Measurements from ENCODE around the gene HMX1. TPM values are rescaled to one million over a fixed set of nuclear protein-coding genes. Genes with fewer than 3 reads are reported as not detected.

The HMX1 gene
- total and polyA plus RNA-seq, 10 of the 15 experiments (the other 5 are each of a cell fraction or from before 2014, with no cell fraction given), result not detected

DNA sequence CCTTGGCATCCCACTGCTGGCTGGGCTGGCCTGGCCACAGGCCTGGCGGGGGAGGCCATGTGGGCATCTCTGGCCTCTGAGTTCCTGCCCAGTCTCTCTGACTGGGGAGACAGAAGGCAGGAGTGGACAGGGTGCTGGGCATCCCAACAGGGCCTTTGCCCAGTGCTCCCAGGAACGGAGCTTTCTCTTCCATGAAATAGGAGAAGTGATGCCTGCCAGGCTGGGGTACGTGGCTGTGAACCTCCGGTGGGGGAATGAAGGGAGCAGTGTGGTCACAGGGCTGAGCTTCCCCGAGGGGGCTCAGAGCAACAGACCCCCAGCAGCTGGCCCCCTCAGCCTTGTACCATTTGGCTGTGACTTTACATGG, 40.4 kb upstream of the HMX1 start (continued):
- TF ChIP-seq KLF5 (IDR thresholded peaks at IDR 0.05; ENCODE audit: partially characterized antibody) (no peak), HDGF (IDR thresholded peaks at IDR 0.05) (no peak), NFXL1 (IDR thresholded peaks at IDR 0.05; ENCODE audit: borderline replicate concordance) (no peak)

GRCh38 chr4:8911316-8912088, 39.9 kb upstream of the HMX1 start:
- DNase-seq (ENCODE audit: low read depth, low spot score) (no peak), FAIRE-seq (no peak), ATAC-seq (no peak)
- H2AFZ ChIP-seq (ENCODE audit: control insufficient read depth, low read depth, low read length), result no peak overlapping the region
- H4K20me1 ChIP-seq (ENCODE audit: control insufficient read depth, insufficient read depth), result no peaks in the 10 kb centered on the region
- H3K9me3 ChIP-seq (replicated peaks; ENCODE audit: control insufficient read depth, insufficient read depth, low read length), result no peaks in the 10 kb centered on the region; the same call in 2 of the 3 replicates
- H3K4me1 ChIP-seq (ENCODE audit: control insufficient read depth, insufficient read depth, low read length), result no peaks in the 10 kb centered on the region
- no peak overlapping the region for H3K4me3 ChIP-seq
- ChIA-PET RAD21 (ENCODE audit: unreplicated experiment) (no interaction called here), SMC1A (ENCODE audit: uncharacterized antibody, unreplicated experiment) (no interaction called here), POLR2A (no interaction called here), CTCF (interaction anchor here (0.6 kb wide), 1 partner anchor 76 kb away, joined by 4 read pairs; no protein-coding TSS in a partner anchor)
- H3K4me2 ChIP-seq (ENCODE audit: control insufficient read depth, insufficient read depth), result no peak overlapping the region
- H3K79me2 ChIP-seq (ENCODE audit: control insufficient read depth, insufficient read depth, low read length), result no peaks in the 10 kb centered on the region
- WGBS (ENCODE audit: insufficient coverage, insufficient replicate concordance, low lambda C conversion rate, missing lambda C conversion rate), result 60% methylated on average over 30 of the region's 31 CpGs
- no peak overlapping the region for H3K27ac ChIP-seq (ENCODE audit: control insufficient read depth, insufficient read depth)
- no TSS peak for BruUV-seq (replicated peaks)
- no peaks in the 10 kb centered on the region for H3K27me3 ChIP-seq (replicated peaks in 1 of 2; ENCODE audit: control insufficient read depth in 2 of 2, insufficient read depth in 2 of 2, low read length in 1 of 2)
- H3K36me3 ChIP-seq (ENCODE audit: control insufficient read depth in 2 of 2, insufficient read depth in 2 of 2, low read length in 1 of 2), result no peaks in the 10 kb centered on the region
- in situ Hi-C loops (cut with MboI) (no loop called here), intact Hi-C loops (cut with micrococcal nuclease; ENCODE audit: unreplicated experiment) (no loop called here)
- H3K9ac ChIP-seq (ENCODE audit: control insufficient read depth, insufficient read depth, low read length), result no peak overlapping the region
- TF ChIP-seq TCF12 (IDR thresholded peaks at IDR 0.05; ENCODE audit: low read depth, low read length), result no peak
- no peak for TF ChIP-seq SIX5 (IDR thresholded peaks at IDR 0.05; ENCODE audit: low read depth, low read length, severe bottlenecking)
- no peak for TF ChIP-seq TCF7 (IDR thresholded peaks at IDR 0.05; ENCODE audit: borderline replicate concordance)
- TF ChIP-seq ZBTB40 (IDR thresholded peaks at IDR 0.05; ENCODE audit: borderline replicate concordance), result no peak
- no peak for TF ChIP-seq NRF1 (conservative IDR thresholded peaks at IDR 0.05; ENCODE audit: low read depth, low read length)
- no peak for TF ChIP-seq SMAD1 (IDR thresholded peaks at IDR 0.05; ENCODE audit: low read depth, partially characterized antibody)
- TF ChIP-seq TCF3 (IDR thresholded peaks at IDR 0.05; ENCODE audit: borderline replicate concordance, insufficient read depth, low read depth, low read length), result no peak
- TF ChIP-seq, protein P1, sequence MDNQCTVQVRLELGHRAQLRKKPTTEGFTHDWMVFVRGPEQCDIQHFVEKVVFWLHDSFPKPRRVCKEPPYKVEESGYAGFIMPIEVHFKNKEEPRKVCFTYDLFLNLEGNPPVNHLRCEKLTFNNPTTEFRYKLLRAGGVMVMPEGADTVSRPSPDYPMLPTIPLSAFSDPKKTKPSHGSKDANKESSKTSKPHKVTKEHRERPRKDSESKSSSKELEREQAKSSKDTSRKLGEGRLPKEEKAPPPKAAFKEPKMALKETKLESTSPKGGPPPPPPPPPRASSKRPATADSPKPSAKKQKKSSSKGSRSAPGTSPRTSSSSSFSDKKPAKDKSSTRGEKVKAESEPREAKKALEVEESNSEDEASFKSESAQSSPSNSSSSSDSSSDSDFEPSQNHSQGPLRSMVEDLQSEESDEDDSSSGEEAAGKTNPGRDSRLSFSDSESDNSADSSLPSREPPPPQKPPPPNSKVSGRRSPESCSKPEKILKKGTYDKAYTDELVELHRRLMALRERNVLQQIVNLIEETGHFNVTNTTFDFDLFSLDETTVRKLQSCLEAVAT (IDR thresholded peaks at IDR 0.05), result no peak
- TF ChIP-seq ZNF384 (IDR thresholded peaks at IDR 0.05; ENCODE audit: borderline replicate concordance, low read depth, low read length), result no peak
